KBM-7 (cell line): ENCODE data around the gene BDKRB2.
"Not testable (repeated sequence)": the region's sequence is repeated elsewhere in the genome, so short reads cannot be mapped to it uniquely, and the experiment has no call there.

Source experiments
- DNase-seq: peaks from one replicate; pipeline ENCODE4 v3.0.0-alpha.2; 2015
- in situ Hi-C: fragments of 300-500 bp; cut with MboI; formaldehyde crosslinking; loops from 2 replicates; pipeline ENCODE4 v1.14.3; 2020; ENCODE audit warnings: low sequenced_read_pairs, low pct_unique_long_range_greater_than_20kb, mixed read lengths

The BDKRB2 gene

DNA sequence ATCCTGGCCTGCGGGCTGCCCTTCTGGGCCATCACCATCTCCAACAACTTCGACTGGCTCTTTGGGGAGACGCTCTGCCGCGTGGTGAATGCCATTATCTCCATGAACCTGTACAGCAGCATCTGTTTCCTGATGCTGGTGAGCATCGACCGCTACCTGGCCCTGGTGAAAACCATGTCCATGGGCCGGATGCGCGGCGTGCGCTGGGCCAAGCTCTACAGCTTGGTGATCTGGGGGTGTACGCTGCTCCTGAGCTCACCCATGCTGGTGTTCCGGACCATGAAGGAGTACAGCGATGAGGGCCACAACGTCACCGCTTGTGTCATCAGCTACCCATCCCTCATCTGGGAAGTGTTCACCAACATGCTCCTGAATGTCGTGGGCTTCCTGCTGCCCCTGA is 36.0 kb downstream of the BDKRB2 start:
- in situ Hi-C loops, result no loop called here
- no peak for DNase-seq

DNA sequence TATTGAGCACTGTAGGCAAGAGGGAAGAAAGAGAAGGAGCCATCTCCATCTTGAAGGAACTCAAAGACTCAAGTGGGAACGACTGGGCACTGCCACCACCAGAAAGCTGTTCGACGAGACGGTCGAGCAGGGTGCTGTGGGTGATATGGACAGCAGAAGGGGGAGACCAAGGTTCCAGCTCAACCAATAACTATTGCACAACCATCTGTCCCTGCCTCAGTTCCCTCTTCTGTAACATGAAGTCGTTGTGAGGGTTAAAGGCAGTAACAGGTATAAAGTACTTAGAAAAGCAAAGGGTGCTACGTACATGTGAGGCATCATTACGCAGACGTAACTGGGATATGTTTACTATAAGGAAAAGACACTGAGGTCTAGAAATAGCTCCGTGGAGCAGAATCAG is 37.5 kb downstream of the BDKRB2 start:
- in situ Hi-C loops, result no loop called here
- DNase-seq, result no peak

DNA sequence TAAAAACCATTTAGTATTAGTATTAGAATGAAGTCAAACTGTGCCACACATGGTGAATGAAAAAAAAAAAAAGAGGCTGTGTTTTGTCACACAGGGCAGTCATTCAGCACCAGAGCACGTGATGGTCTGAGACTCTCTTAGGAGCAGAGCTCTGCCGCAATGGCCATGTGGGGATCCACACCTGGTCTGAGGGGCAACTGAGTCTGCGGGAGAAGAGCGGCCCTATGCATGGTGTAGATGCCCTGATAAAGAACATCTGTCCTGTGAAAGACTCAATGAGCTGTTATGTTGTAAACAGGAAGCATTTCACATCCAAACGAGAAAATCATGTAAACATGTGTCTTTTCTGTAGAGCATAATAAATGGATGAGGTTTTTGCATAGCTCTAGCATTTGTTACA is 39.1 kb downstream of the BDKRB2 start:
- DNase-seq, result no peak
- in situ Hi-C loops, result no loop called here

DNA sequence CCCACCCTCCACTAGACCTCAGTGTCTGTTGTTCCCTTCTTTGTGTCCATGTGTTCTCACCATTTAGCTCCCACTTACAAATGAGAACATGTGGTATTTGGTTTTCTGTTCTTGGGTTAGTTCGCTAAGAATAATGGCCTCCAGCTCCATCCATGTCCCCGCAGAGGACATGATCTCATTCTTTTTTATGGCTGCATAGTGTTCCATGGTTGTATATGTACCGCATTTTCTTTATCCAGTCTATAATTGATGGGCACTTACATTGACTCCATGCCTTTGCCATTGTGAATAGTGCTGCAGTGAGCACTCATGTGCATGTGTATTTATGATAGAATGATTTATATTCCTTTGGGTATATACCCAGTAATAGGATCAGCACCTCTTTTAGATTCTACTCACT is 40.4 kb downstream of the BDKRB2 start:
- in situ Hi-C loops, DNase-seq: not testable (repeated sequence)

DNA sequence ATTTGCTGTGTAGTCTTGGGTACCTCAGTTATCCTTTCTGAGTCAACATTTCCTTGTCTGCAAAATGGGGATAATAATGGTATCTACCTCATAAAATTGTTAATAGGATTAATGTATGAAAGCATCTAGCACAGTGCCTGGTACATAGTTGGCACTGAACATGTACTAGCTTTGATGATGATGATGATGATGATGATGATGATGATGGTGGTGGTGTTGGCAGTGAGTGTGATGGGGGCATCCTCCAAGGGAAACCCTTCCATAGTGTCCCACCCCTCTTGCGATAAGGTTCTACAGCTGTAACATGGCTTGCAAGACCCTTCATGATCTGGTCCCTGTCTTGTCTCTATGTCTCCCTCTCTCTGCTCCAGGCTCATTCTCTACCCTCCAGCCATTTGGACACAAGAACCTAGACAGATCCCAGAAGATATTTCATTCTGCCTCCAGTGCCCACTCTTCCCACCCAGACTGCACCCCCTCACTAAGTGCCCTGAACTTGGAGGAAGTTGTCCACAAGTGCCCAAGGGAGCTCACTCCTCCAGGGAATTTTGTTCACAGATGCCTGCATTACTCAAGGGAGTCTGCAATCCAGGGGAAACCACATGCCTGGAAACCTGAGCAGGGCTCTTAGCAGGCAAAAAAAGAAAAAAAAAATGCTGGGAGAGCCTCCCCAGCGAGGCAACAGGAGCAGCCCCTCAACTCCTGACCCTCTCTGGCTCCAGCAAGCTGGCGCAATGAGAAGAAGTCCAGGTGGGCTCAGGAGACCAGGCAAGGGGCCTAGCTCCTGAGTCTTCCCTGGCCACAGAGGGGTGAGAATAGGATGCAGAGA is 41.3 kb downstream of the BDKRB2 start:
- in situ Hi-C loops, result no loop called here
- no peak for DNase-seq

DNA sequence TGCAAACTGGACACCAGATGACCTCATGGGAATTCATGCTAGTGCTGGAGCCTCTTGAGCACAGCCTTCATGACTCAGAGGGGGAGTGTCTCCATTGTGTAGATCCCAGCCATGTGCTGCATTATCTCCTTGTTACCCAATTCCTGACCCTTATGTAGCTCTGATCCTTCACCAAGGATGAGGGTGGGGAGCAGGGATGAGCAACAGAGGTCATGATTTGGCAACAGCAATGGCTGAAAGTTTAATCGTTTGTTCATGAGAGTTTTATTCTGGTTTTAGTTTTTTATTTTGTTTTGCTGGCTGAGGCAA is 41.9 kb downstream of the BDKRB2 start:
- in situ Hi-C loops, result no loop called here
- DNase-seq, result no peak

DNA sequence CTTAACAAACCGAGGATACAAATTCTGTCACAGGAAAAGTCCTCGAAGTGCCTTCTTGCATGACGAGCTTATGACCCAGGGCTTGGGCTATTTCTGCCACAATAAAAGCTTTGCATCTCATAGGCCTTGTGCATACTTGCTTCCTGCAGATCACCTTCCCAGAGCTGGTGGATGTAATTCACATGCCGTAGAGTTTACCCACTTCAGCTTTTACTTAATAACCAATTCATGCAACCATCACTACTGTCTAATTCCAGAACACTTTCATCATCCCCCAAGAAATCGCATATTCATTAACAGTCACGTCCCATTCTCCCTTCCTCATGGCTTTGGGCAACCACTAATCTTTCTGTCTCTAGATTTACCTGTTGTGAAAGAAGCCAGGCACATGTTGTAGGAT is 42.4 kb downstream of the BDKRB2 start:
- in situ Hi-C loops, result no loop called here
- DNase-seq, result no peak

DNA sequence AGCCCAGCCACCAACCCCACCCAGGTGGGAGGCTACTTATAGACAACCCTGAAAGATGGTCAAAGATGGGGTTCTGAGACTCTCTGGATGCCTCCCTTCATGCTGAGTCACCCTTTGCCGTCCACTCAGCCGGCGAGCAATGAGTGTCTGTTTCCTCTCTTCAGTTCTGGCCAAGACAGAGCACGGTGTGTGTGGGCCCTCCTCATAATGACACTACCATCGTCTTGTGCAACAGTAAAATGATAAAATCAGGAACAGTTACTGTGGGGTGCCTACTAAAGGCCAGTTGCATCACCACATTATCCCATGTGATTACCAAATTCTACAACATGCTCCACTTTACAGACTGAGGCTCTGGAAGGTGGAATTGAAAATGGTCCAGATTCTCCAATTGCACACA is 44.4 kb downstream of the BDKRB2 start:
- in situ Hi-C loops, result no loop called here
- no peak for DNase-seq

DNA sequence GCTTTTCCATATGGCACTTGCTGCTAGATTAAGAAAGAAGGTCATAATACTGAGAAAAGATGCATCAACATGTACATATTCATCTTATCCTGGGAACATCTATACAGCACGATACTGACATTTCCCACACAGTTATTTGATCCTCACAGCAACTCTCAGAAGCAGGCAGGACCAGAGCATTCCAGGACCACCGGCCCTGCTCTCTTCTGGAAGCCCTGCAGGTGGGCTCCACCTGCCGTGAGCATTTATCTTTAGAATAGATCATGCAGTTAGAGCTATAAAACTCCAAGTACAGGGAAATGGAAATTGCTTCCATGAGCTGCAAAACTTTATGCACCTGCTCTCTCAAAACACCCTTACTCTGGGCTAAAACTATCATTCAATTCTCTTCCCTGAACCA is 45.8 kb downstream of the BDKRB2 start:
- in situ Hi-C loops, result no loop called here
- DNase-seq, result no peak

DNA sequence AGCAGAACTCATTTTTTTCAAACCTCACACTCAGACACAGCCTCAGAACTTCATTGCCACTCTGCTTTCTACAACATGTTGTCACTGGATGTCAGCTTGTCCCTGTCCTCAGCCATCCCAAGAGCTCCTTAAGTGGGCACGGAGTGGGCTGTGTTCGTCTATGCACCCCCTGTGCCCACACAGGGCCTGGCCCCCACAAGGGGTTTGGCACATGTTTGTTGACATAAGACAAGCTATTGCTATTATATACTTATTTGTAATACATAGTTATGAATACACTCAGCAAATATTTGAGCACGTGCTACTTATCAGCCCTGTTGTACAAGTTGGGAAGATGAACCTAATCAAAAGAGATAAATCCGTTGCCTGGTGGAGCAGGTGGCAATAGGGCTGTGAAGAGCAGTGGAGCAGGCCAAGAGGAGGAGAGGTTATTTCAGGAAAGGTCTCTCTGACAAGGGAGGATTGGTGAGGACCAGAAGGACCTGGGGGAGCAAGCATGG is 47.1 kb downstream of the BDKRB2 start:
- no peak for DNase-seq
- in situ Hi-C loops, result no loop called here

DNA sequence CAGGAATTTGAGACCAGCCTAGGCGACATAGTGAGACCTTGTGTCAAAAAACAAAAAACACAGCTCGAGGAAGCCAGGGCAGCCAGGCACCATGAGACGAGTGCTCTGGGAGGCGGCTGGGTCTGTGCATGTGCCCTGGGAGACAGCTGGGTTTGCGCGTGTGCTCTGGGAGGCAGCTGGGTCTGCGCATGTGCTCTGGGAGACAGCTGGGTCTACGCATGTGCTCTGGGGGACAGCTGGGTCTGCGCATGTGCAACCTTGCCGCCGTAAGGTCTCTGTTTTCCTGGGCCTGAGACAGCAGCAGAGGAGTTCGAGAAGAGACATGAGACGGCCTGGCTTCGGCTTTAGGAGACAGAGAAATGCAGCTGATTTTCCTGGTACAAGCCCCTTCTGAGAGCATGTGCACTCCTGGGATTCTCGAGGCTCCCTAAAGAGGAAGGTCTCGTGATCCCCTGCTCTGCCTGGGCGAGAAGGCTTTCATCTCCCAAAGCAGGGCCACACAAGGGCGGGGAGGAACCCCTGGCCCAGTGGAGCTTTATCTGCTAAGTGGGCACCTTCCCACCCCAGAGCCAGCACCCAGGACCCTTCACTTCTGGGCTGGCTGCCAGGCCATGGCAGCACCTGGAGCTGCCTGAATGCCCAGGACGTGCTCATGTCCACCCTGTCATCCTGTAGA is 47.8 kb downstream of the BDKRB2 start:
- no peak for DNase-seq
- in situ Hi-C loops, result no loop called here

DNA sequence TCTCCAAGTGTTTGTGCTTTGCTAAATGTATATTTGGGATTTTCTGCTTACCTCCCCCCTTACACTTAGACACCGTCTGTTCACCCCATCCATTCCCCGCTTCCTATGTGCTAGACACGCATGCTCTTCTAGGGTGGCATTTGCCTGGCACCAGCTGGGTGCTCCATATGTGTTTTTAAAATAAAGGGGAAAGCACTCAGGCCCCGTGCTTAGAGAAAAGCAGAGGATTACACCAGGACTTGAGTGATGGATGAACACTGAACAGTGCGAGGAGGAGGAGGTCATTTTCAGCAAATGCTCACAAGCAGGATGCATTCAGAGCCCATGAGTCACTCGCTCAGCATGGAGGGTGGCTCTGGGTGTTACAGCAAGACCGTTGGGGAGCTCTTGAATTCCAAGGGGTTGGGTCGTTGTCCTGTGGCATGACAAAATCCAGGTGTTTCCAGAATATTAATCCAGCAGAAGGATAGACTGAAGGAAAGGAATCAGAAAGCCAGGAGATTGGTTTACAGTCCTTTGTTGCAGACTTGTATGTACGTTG is 48.4 kb downstream of the BDKRB2 start:
- no peak for DNase-seq

DNA sequence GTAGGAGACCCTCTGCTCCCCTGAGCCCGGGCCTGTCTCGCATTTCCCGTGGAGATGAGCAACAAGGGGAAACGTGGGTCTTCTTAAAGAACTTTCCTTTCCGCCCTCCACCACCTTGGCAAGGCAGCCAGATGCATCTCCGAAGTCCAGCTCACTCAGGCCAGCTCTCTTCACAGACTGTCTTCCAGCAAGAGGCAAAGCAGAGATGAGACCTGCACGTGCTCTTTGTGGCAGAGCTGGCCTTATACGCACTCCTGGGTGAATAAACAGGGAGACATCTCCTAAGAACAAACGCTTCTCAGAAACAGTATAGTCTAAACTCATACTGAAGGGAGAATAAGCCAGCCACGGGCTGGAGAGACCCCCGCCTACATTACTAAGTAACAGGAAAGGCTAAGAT is 50.0 kb downstream of the BDKRB2 start:
- DNase-seq, result no peak
- in situ Hi-C loops, result no loop called here

More for the DNA sequence above, 48.4 kb downstream of the BDKRB2 start:
- in situ Hi-C loops, result no loop called here

DNA sequence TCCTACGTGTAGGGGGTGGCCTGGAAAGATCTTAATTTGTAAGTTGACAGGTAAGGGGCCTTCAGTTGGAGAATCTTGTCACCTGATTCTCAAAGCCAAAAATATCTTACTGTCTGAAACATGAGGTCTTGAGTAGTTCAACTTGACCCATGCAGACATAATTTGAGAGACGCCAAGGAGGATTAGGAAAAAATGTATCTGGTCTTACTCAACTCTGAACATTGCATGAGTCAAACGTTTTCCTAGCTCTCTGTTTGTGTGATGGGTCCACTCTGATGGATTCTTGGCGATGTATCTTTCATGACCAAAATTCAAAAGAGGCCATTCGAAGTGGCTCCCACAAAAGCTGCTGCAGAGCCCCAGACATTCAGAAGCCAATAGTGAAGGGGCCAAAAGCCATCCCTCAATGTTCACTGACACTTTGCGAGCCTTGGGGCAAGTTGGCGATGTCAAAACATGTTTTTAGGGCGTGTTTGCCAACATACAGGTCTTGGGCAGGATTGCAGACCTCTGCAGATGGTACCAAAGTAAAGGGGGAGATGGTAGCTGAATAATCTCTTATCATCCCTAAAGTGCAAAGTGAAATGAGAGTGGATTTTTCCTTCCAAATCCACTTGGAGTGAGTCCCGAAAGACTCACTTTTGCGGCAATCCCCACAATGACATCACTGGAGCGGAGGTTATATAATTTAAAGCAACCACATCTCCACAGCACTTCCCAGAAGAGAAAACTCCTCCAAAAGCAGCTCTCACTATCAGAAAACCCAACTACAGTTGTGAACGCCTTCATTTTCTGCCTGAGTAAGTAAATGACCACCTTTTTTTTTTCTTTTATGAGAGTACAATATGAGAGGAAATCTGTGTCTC is 51.1 kb downstream of the BDKRB2 start, which contains the start of gene BDKRB1:
TSS of gene BDKRB1 (plus strand) at position 710 of the 866 bp plus-strand sequence. CDS start 7,473 bp downstream, outside the sequence.
- in situ Hi-C loops, result no loop called here
- no peak for DNase-seq

DNA sequence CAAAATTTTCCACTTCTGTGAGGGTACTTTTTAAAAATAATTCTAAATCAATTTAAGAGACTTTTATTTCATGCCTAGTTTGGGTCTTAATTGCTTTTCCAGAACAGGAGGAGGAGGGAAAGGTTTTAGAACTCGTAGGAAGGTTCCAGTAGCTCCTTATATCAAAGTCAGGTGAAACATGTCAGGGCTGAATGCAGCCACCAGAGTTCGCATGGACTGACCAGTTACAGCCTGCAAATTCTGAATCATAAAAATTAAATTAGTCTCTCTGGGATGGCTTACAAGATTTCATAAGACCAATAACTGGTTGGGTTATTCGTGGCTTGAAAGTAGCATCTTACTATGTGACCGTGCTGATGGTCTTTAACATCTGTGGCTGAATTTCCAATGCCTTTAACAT is 51.8 kb downstream of the BDKRB2 start:
- DNase-seq, result no peak
- in situ Hi-C loops, result no loop called here

DNA sequence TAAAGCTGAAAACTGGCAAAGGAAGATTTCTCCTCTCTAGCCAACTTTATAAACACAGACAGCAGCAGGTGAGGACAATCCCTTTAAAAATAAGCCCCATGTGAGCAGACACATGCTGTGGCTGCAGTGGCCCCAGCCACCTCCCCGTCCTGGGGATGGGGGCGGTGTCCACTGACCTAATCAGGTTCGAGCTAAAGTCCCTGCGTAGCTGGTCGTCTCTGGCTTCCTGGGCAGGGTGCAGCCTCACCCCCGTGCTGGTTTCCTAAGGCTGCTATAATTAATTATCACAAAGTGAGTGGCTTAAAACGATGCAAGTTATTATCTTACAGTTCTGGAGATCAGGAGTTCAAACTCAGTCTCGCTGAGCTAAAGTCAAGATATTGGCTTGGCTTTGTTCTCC is 52.4 kb downstream of the BDKRB2 start:
- no peak for DNase-seq
- in situ Hi-C loops, result no loop called here

DNA sequence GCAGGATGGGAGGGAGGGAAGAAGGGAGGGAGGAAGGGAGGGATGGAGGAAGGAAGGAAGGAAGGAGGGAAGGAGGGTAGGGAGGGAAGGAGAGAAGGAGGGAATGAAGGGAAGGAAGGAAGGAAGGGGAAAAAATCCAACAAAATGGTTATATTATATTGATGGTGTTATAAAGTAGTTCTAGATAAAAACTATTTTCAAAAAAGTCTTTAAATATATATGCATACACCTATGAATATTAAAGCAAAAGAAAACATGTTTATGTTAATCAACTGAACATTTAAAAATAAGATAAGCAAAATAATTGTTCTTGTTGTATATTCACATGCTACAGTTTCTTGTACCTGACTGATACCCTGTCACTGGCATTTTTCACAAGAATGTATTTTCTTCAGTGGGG is 53.3 kb downstream of the BDKRB2 start:
- DNase-seq, result no peak
- in situ Hi-C loops, result no loop called here

DNA sequence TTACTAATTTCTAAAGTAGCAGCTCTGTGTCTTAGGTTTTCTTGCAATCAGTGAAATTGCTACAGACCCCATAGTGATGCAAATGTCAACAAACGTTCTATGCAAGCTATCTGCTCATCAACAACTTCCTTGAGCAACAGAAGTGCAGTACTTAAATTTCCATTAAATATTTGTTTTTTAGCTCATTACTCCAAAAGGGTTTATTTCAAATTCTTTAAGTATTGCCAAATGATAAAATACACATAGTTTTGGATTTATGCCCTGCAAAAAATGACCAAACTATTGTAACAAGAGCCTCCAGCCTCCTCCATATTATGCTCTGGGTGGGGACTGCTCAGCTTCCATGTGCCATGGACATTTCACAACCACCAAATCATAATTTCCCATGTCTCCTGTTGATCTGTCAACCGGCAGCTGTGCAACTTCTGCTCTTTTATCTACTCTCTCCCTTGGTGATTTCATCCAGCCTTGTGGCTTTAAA is 55.7 kb downstream of the BDKRB2 start:
- no peak for DNase-seq
- in situ Hi-C loops, result no loop called here

DNA sequence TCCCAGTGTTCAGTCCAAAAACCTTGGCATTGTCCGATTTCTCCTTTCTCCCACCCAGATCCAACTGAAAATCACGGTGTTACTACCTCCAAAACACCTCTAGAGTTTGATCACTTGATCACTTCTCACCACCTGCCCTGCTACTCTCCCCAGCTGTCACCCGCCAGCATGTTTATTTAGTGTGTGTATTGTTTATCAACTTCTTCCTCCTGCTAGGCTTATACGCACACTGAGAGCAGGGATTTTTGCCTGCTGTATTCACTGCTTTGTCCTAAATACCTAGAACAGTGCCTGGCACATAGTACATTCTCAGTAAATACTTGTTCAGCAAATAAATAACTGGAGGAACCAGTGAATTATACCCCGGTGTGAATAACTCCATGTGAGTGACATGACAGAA is 56.4 kb downstream of the BDKRB2 start:
- in situ Hi-C loops, result no loop called here
- no peak for DNase-seq
